NCI-H1092 (cell line): Measurements from ENCODE around the gene AFDN.

Source experiments
- DNase-seq: peaks from one replicate; lab custom pipeline; 2025; lab: John Stamatoyannopoulos, UW

The AFDN gene

DNA sequence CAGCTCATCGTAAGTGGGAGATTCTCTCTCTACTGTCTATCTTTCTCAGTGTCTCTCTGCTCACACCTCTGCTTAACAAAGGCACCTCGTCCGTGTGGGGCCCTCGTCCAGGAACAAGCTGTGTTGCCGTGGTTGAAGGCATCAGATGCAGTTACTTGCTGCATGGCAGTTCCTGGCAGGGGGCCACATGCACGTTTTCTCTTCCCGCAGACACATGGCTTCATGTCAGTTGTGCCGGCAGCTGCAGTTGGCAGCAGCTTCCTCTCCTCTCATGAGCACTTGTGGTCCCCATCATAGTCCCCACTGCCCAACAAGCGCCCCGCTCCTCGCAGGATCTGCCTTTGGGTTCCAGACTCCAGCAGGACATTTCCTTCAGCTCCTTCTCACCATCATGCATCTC is 7.1 kb upstream of the AFDN start:
- peak; percentile 35 for DNase-seq

- no peak for DNase-seq
Measured at GRCh38 chr6:167820681-167821080, 6.0 kb upstream of the AFDN start.

- DNase-seq = no peak
Measured at GRCh38 chr6:167824591-167825331, 1.9 kb upstream of the AFDN start.

- DNase-seq = peak; percentile 56
Measured at GRCh38 chr6:167825332-167826229, 1.1 kb upstream of the AFDN start.

DNA sequence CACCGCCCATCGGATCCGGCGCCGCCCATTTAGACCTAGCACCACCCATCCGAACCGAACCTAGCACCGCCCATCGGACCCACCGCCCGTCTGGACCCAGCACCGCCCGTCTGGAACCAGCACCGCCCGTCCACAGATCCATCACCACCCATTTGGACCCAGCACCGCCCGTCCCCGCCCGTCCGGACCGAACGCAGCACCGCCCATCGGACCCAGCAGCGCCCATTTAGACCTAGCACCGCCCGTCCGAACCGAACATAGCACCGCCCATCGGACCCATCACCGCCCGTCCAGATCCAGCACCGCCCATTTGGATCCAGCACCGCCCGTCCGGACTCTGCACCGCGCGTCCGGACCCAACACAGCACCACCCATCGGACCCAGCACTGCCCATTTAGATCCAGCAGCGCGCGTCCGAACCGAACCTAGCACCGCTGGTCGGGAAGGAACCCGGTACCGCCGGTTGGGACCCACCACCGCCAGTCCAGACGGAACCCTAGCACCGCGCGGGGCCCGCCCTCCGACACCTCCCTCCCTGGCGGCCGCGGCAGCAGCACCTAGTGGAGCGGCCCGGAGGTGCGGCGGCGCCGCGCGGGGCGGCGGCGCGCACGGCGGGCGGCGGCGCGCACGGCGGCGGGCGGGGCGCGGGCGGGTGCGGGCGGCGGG is 348 bp upstream of the AFDN start:
- peak; percentile 64 for DNase-seq

DNA sequence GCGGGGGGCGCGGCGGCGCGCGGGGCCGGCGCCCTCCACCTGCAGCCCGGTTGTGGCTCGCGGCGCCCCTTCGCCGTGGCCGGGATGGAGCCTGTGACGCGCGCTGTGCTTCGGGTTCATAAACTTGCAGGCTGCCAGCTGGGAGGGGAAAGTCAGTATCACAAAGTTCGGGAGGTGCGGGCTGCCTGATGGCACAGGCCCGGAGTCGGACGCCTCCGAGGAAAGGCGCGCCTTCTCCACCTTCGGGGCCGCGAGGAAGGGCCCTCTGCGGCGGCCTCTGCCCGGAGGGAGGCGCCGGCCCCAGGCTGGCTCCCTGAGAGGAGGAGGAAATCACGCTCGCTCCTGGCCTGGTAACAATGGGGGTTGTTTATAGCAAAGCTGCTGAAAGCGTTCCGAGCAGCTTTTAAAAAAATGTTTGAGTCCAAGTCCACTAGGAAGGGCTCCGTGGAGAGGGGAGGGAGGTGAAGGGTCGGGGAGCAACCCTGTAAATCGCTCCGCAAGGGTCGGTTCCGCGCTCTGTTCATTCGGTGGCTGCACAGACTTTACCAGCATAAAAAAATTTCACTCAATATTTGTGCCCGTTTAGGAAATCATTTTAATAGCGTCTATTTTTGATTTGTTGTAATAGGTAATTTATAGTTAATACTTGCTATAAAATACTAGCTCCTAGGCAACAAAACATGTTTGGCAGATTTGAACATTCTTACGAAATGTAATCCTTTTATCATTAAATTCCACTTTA is 1.0 kb downstream of the AFDN start:
- DNase-seq = peak; percentile 48

GRCh38 chr6:167828325-167828956 is 1.7 kb downstream of the AFDN start:
- DNase-seq = no peak

DNA sequence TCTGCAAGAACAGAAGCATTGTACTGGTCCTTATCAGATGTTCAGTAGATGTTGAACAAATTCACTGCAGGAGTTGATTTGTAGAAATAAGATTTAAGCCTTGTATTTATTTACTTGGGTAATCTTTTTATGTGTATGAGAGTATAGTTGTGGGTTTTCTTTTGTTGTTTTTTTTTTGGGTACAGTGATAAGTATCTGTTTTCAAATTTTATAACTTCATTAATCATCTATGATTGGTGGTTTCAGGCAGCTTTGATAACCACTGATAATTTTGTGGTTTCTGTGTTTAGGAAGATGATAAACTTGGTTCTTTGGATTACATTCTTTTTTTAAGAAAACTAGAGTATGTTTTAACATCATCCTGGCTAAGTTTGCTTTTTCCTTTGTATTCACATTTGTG is 2.8 kb downstream of the AFDN start:
- no peak for DNase-seq

GRCh38 chr6:167831281-167831828 is 4.6 kb downstream of the AFDN start:
- no peak for DNase-seq

DNA sequence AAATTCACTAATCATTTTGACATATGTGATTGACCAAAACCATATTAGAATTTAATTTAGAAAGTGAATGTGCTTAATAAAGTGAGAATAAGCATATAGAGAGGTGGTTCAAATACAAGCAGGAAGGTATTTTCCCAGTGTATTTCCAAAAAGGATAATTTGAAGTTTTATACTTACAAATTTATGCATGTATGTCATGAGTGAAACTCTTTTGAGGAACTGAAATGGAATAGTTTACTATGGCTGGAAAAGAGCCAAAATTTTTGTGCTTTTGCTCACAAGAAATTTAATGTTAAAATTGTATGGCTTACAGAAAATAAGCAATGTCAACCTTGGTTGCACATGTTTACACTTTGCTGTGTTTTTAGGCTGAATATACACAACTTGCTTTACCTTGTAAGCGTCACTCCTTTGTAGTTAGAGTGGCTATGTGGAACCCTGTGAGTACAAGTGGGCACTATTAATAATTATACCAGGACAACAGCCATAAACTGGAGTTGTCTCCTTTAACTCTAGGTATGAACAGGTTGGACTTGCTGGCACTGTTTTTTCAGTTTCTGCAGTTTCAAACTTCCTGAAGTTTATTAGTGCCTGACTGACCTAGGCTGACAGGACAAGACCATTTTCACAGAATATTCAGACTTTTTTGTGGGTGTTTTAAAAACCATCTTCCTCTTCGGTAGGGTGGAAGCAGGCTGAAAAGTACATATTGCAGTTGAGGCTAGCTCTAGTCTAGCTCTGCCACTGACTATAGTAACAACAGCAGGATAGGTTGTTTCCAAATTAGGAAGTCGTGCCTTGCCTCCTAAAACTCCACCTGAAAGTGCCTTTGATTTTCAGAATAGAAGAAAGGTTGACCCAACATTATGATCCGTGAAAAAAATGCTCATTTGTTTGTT is 6.0 kb downstream of the AFDN start:
- DNase-seq = no peak

GRCh38 chr6:167833396-167833763 is 6.7 kb downstream of the AFDN start:
- no peak for DNase-seq

GRCh38 chr6:167835260-167835659 is 8.5 kb downstream of the AFDN start:
- DNase-seq = no peak

DNA sequence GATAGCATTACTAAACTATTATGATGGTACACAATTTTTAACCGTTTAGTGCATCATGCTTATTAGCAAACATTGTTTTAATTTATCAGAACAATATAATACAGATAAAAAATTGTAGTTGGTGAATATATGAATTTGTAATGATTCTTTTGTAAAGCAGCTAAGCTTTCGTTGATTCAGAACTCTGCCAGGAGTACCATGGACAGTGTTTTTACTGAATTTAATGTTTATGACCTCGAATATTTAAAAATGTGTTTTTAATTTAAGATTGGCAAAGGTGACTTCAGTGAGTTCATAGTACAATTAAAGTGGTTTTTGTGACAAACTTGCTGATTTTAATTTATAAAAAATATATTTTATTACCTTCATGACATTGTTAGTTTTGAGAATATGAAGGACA is 10.0 kb downstream of the AFDN start:
- DNase-seq = no peak

GRCh38 chr6:167838207-167838748 is 11.6 kb downstream of the AFDN start:
- no peak for DNase-seq

GRCh38 chr6:167839343-167839742 is 12.6 kb downstream of the AFDN start:
- DNase-seq = no peak

DNA sequence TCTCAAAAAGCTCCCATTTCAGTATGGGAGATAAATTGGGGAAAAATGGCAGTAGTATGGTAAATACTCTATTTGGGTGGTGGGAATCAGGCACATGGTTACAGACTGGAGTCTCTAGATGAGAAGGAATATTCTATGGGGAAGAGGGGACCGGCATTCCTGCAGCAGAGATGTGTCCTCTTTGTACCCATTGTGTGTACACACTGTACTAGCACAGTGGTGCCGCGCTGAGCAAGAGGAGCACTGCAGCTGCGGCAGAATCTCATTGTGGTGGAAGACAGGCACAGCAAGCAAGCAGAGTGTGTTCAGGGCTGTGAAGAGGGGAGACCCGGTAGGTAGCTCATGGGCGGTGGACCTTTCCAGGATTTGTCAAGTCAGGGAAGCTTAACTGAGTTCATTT is 13.0 kb downstream of the AFDN start:
- no peak for DNase-seq

- no peak for DNase-seq
Measured at GRCh38 chr6:167840160-167840525, 13.4 kb downstream of the AFDN start.

- no peak for DNase-seq
Measured at GRCh38 chr6:167840526-167841179, 13.9 kb downstream of the AFDN start.

GRCh38 chr6:167841981-167842380 is 15.3 kb downstream of the AFDN start:
- DNase-seq = no peak

GRCh38 chr6:167842457-167842856 is 15.7 kb downstream of the AFDN start:
- DNase-seq = no peak
